ENCODE measurements around the gene CTF1. TPM values are rescaled to one million over a fixed set of nuclear protein-coding genes. Genes with fewer than 3 reads are reported as not detected.

Gene CTF1
- total and polyA plus RNA-seq, 10 of the 15 experiments (the other 5 are each of a cell fraction or from before 2014, with no cell fraction given), result 0.04 to 0.46 (median 0.11) TPM; not detected in 3

GRCh38 chr16:30884760-30885159 lies 11.7 kb upstream of the CTF1 start (continued):
- TF ChIP-seq ZNF217 (IDR thresholded peaks at IDR 0.05), result peak; percentile 39; the same call in 1 of the 2 replicates
- TF ChIP-seq ZNF384 (IDR thresholded peaks at IDR 0.05; ENCODE audit: borderline replicate concordance, low read depth, low read length), result no peak
- TF ChIP-seq MEF2B (IDR thresholded peaks at IDR 0.05; ENCODE audit: partially characterized antibody, poor library complexity, severe bottlenecking), result peak; percentile 68

GRCh38 chr16:30885196-30885595 lies 11.2 kb upstream of the CTF1 start:
- intact Hi-C loops (cut with micrococcal nuclease; ENCODE audit: unreplicated experiment) (no loop called here), in situ Hi-C loops (cut with MboI) (no loop called here)
- H3K4me1 ChIP-seq (ENCODE audit: control insufficient read depth, insufficient read depth, low read length), result peaks cover 10% of the 10 kb centered on the region
- peaks cover 0 to 5% of the 10 kb centered on the region in 2 experiments; a peak in 2 of 4 replicates for H3K36me3 ChIP-seq (ENCODE audit: control insufficient read depth in 2 of 2, insufficient read depth in 2 of 2, low read length in 1 of 2)
- no TSS peak for BruUV-seq (replicated peaks)
- no peaks in the 10 kb centered on the region for H3K9me3 ChIP-seq (replicated peaks; ENCODE audit: control insufficient read depth, insufficient read depth, low read length)
- FAIRE-seq (peak; percentile 7), DNase-seq (ENCODE audit: low read depth, low spot score) (no peak), ATAC-seq (no peak)
- no peaks in the 10 kb centered on the region for H4K20me1 ChIP-seq (ENCODE audit: control insufficient read depth, insufficient read depth)
- no peak overlapping the region for H3K4me3 ChIP-seq
- RAD21 ChIA-PET (ENCODE audit: unreplicated experiment), result no interaction called here
- 0 out of 2 replicates have a peak overlapping the region, but pooled peaks have one; percentile 29 for H3K27ac ChIP-seq (ENCODE audit: control insufficient read depth, insufficient read depth)
- no peaks in the 10 kb centered on the region for H3K79me2 ChIP-seq (ENCODE audit: control insufficient read depth, insufficient read depth, low read length)
- POLR2A ChIA-PET, result interaction anchor here (1.0 to 1.3 kb wide), 2 partner anchors 8 to 11 kb away, joined by 3 to 4 read pairs; no protein-coding TSS in a partner anchor
- no peak for TF ChIP-seq ZNF217 (IDR thresholded peaks at IDR 0.05)
- WGBS (ENCODE audit: insufficient coverage, insufficient replicate concordance, low lambda C conversion rate, missing lambda C conversion rate), result 98% methylated on average over 9 of the region's 9 CpGs
- no peak overlapping the region for H3K9ac ChIP-seq (ENCODE audit: control insufficient read depth, insufficient read depth, low read length)
- no peak overlapping the region for H2AFZ ChIP-seq (ENCODE audit: control insufficient read depth, low read depth, low read length)
- no peaks in the 10 kb centered on the region for H3K27me3 ChIP-seq (replicated peaks in 1 of 2; ENCODE audit: control insufficient read depth in 2 of 2, insufficient read depth in 2 of 2, low read length in 1 of 2)
- SMC1A ChIA-PET (ENCODE audit: uncharacterized antibody, unreplicated experiment), result interaction anchor here (1.2 kb wide), 1 partner anchor 40 kb away, joined by 3 read pairs; no protein-coding TSS in a partner anchor
- CTCF ChIA-PET, result interaction anchor here (0.6 to 0.9 kb wide), 2 partner anchors 11 to 482 kb away, joined by 3 read pairs; no protein-coding TSS in a partner anchor
- H3K4me2 ChIP-seq (ENCODE audit: control insufficient read depth, insufficient read depth), result 0 out of 2 replicates have a peak overlapping the region, but pooled peaks have one; percentile 18

GRCh38 chr16:30886145-30886544 lies 10.3 kb upstream of the CTF1 start:
- in situ Hi-C loops (cut with MboI), result no loop called here
- intact Hi-C loops (cut with micrococcal nuclease; ENCODE audit: unreplicated experiment), result no loop called here
- 50% methylated on average over 1 of the region's 1 CpG for WGBS (ENCODE audit: insufficient coverage, insufficient replicate concordance, low lambda C conversion rate, missing lambda C conversion rate)
- ChIA-PET POLR2A (interaction anchor here (0.6 to 2.3 kb wide), 2 partner anchors 9 to 12 kb away, joined by 5 to 6 read pairs; no protein-coding TSS in a partner anchor), CTCF (interaction anchor here (1.1 to 1.3 kb wide), 2 partner anchors 13 to 41 kb away, joined by 5 to 8 read pairs; no protein-coding TSS in a partner anchor), SMC1A (ENCODE audit: uncharacterized antibody, unreplicated experiment) (interaction anchor here (1.0 to 1.8 kb wide), 2 partner anchors 10 to 13 kb away, joined by 4 to 7 read pairs; no protein-coding TSS in a partner anchor), RAD21 (ENCODE audit: unreplicated experiment) (interaction anchor here (1.1 to 1.4 kb wide), 3 partner anchors 12 to 42 kb away, joined by 3 to 4 read pairs (median 4); no protein-coding TSS in a partner anchor)
- no peak for FAIRE-seq
- no peaks in the 10 kb centered on the region for H3K9me3 ChIP-seq (replicated peaks; ENCODE audit: control insufficient read depth, insufficient read depth, low read length)
- peak; percentile 34 for ATAC-seq
- no peak for DNase-seq (ENCODE audit: low read depth, low spot score)
- H3K36me3 ChIP-seq (ENCODE audit: control insufficient read depth in 2 of 2, insufficient read depth in 2 of 2, low read length in 1 of 2), result peaks cover 0 to 5% of the 10 kb centered on the region in 2 experiments; a peak in 2 of 4 replicates
- H3K27me3 ChIP-seq (replicated peaks in 1 of 2; ENCODE audit: control insufficient read depth in 2 of 2, insufficient read depth in 2 of 2, low read length in 1 of 2), result no peaks in the 10 kb centered on the region
- H3K4me1 ChIP-seq (ENCODE audit: control insufficient read depth, insufficient read depth, low read length), result peaks cover 10% of the 10 kb centered on the region
- H3K4me3 ChIP-seq, result no peak overlapping the region
- H2AFZ ChIP-seq (ENCODE audit: control insufficient read depth, low read depth, low read length), result no peak overlapping the region
- H4K20me1 ChIP-seq (ENCODE audit: control insufficient read depth, insufficient read depth), result no peaks in the 10 kb centered on the region
- BruUV-seq (replicated peaks), result no TSS peak
- H3K9ac ChIP-seq (ENCODE audit: control insufficient read depth, insufficient read depth, low read length), result no peak overlapping the region
- H3K4me2 ChIP-seq (ENCODE audit: control insufficient read depth, insufficient read depth), result no peak overlapping the region
- TF ChIP-seq YY1 (IDR thresholded peaks at IDR 0.05; ENCODE audit: low read depth, low read length), result no peak
- TF ChIP-seq HDAC6 (IDR thresholded peaks at IDR 0.05; ENCODE audit: unreplicated experiment), result no peak
- no peak for TF ChIP-seq MYC (IDR thresholded peaks at IDR 0.05; ENCODE audit: insufficient read depth, insufficient read length, insufficient replicate concordance, low read length, severe bottlenecking)
- TF ChIP-seq ZBTB33 (IDR thresholded peaks at IDR 0.05), result no peak
- no peak for TF ChIP-seq RFX5 (IDR thresholded peaks at IDR 0.05; ENCODE audit: low read depth, low read length)
- H3K79me2 ChIP-seq (ENCODE audit: control insufficient read depth, insufficient read depth, low read length), result no peaks in the 10 kb centered on the region
- H3K27ac ChIP-seq (ENCODE audit: control insufficient read depth, insufficient read depth), result no peak overlapping the region; the same call in 1 of the 2 replicates

Measured in GM12878 (cell line).